HS-5 (cell line): Measurements from ENCODE around the gene ZNF711.
"Not testable (repeated sequence)": the region's sequence is repeated elsewhere in the genome, so short reads cannot be mapped to it uniquely, and the experiment has no call there.

ENCODE experiments used
- DNase-seq: peaks from one replicate; pipeline ENCODE4 v3.0.0-alpha.2; 2012; ENCODE audit warnings: low read depth

Gene ZNF711

DNA sequence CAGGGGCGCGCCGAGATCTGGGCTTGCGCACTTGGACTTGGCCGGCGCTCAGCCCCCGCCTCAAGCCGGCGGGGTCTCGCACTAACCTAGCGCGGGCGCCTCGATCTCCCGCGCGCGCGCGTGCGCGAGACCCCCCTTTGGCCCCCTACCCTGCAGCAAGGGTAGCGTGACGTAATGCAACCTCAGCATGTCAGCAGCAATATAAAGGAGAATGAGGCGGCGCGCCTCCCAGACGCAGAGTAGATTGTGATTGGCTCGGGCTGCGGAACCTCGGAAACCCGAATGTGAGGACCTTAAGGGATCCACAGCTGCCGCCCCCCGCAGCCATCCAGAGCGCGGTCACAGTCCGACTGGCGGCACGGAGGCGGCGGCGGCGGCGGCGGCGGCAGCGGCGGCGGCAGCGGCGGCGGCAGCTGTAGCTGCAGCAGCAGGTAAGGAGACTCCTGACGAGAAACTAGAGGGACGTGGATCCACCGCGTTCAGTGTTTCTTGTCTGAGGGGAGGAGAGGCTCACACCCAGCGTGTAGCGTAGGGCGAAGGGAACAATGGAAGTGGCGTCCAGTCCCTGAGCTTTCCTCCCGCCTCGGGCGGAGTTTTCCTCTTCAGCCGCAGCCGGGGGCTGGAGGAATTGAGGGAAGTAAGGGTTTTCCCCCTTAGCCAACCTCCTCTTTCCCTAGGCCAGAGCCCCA lies at the start of gene ZNF711, which contains the start of gene SATL1:
TSS of gene ZNF711 (plus strand) at position 231 of the 689 bp plus-strand sequence. CDS start 3,582 bp downstream, outside the sequence.
TSS of gene SATL1 (minus strand) at position 19 of the 689 bp plus-strand sequence. CDS start 134,811 bp downstream, outside the sequence.
- no peak for DNase-seq

DNA sequence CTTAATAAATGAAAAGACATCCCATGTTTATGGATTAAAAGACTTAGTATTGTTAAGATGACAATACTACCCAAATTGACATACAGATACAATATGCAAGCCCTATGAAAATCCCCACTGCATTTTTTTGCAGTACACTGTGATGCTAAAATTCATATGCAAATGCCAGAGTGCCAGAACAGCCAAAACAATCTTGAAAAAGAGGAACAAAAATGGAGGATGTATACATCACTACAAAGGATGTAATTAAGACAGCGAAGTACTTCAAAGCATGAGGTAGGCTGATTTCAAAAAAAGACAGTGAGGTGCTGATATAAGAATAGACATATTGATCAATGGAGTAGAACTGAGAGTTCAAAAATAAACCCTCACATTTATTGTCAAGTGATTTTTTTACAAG lies 47.5 kb upstream of the ZNF711 start:
- DNase-seq, result no peak

DNA sequence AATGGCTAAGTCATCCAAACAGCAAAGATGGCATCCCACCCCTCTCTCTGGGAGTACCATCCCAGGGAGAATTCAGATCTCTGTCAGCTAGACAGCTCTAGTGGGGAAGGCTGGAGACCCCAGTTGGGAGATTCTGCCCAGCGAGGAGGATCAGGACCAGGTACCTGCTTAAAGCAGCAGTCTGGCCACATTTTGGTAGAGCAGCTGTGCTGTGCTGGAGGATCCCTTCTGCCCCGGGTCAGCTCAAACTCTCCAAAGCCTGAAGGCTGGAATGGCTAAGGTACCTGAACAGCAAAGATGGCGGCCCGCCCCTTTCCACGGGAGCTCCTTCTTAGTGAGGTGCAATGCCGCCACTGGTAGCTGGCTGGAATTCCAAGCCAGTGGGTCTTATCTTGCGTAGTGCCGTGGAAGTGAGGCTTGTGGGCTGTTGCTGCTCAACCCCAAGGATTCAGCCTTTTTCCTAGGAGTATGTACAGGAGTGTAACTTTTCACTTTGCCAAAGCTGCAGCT lies 40.3 kb upstream of the ZNF711 start:
- DNase-seq, result no peak

DNA sequence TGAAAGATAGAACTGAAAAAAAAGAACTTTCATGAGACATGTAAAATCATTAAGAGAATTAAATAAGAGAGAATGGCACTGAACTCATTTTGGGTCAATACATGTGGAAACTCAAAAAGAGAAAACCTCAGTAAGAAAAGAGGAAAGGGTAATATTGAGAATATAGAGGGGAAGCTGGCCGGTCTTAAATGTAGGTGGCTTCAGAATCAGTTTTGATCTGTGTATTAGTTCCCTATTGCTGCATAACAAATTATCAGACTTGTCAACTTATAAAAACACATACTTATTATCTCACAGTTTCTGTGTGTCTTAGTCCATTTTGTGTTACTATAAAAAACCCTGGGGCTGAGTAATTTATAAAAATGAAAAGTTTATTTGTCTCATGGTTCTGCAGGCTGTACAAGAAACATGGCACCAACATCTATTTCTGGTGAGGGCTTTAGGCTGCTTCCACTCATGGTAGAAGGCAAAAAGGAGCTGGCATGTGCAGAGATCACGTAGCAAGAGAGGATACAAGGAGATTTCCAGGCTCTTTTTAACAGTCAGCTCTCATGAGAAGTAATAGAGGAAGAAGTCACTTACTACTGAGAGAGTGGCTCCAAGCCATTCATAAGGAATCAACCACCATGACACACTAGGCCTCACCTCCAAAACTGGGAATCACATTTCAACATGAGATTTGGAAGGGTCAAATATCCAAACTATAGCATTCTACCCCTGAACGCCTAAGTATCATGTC lies 29.8 kb upstream of the ZNF711 start:
- DNase-seq, result no peak

DNA sequence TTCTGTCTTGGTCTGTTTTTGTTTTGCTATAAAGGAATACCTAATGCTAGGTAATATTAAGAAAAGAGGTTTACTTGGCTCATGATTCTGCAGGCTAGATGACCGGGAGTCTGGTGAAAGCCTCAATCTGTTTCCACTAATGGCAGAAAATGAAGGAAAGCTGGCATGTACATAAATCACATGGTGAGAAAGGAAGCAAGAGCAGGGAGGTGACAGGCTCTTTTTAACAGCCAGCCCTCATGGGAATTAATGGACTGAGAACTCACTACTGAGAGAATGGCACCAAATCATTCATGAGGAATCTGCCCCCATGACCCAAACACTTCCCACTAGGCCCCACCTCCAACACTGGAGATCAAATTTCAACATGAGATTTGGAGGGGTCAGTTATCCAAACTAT lies 27.8 kb upstream of the ZNF711 start:
- no peak for DNase-seq

DNA sequence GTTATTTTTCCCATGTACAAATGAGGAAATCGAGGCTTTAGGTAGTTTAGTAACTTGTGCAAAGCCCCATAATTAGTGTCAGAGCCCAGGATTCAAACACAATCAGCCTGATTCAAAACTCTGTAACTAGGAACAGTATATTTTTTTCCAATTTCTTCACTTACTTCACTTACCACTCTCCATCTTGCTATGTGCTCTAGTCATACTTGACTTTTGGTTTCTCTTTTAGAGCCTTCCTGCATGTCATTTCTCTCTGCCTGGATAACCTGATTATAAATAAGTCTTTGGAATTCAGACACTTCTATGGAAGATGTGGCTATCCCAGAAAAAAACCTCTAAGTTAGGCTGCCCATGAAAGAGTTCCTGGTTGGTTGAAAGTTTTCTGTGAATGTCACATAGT lies 22.4 kb upstream of the ZNF711 start:
- no peak for DNase-seq

DNA sequence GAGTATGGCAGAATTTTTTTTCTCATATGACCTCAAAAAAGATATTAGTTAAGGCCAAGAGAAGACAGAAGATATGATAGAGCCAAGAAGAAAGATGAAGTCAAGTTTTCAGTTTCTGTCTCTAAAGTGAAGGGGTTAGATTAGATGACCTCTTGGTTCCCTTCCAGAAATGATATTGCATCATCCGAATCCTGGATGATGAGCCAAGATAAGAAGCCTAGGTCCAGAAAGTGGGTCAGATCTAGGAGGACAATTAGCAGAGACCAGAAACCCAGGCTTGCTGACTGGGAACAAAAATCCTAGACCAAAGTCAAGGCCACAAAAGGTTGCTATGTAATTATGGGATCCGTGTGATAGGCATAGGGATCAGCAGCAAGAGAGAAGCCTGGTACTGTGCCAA lies 20.4 kb upstream of the ZNF711 start:
- no peak for DNase-seq

DNA sequence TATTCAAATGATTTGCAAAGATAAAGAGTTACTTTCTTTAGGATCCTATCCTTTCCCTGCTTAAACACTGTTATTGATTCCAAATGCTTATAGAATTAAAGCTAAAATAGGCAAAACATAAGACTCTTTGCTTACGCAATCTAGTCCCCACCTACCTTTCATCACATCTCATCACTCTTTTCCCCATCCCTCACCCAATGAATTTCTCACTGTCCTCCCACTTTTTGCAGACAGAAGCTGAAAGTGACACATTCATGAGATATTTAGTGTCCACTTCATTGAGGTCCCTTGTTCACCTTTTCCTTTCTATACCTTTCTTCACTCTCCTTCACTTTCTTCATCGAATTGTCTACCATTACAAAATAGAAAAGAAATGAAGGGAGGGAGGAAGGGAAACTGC lies 636 bp upstream of the ZNF711 start:
- no peak for DNase-seq

DNA sequence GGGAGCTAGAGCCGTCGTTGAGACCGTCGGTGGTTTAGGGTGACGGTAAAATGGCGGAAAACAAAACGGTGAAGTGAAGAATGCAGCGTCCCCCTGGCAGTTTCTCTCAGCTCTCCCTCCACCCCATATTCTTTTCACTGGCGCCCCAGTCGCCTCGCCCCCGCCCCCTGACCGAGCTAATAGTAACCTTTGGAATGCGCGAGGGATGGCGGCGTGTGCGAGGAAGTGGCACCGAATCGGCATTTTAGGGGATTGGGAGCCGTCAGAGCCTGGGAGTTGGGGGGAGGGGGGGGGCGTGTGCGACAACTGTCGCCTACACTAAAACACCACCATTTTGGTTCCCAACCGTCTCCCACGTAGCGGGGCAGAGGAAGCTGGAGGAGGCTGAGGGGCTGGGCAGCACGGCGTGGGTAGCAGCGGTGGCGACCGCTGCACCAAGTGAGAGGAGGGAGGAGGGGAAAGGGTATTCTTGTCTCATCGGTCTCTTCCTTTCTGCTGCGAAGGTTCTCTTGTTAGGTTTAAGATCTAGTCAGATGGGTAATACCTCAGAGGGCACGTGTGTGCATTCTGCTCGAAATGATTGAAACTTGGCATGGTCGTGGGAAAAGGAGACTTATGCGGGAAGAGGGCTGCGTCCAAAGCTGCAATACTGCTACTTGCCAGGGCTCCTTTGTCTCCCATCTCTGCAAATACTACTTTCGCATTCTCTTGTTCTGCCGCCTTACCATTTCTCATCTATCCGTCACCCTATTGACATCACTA lies 840 bp downstream of the ZNF711 start:
- DNase-seq, result no peak

DNA sequence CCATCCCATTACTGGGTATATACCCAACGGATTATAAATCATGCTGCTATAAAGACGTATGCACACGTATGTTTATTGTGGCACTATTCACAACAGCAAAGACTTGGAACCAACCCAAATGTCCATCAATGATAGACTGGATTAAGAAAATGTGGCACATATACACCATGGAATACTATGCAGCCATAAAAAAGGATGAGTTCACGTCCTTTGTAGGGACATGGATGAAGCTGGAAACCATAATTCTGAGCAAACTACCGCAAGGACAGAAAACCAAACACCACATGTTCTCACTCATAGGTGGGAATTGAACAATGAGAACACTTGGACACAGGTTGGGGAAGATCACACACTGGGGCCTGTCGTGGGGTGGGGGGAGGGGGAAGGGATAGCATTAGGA lies 41.5 kb downstream of the ZNF711 start:
- DNase-seq, result not testable (repeated sequence)

DNA sequence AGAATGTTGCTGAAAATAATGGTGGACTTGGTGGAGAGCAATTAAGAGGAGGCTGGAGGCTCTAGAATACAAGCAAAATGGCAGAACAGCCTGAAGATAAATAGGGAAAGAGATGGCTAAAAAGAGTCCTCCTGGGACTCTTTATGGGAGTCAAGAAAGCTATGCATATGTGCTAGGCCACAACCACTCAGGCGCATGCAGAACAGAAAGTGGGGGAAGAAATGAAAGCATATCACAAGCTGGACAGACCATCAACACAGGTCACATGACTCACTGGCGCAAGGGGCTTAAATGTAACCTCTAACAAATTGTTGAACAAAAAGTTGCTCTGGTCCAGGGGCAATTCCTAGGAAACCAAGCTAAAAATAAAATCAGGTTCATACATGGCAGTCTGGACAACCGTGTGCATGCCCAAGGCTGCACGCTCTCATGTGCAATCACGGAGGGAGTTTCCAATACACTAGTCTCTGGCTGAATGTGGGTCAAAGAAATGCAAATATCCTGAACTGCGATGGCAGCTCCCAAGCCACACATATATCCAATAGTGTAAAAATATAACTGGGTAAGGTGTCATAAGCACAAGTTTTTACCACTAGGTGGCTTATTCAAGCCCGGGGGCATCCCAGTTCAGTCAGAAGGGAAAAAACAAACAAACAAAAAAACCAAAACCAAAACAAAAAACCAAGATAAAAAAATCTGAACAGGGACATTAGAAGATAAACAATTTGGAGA lies 45.4 kb downstream of the ZNF711 start:
- no peak for DNase-seq

DNA sequence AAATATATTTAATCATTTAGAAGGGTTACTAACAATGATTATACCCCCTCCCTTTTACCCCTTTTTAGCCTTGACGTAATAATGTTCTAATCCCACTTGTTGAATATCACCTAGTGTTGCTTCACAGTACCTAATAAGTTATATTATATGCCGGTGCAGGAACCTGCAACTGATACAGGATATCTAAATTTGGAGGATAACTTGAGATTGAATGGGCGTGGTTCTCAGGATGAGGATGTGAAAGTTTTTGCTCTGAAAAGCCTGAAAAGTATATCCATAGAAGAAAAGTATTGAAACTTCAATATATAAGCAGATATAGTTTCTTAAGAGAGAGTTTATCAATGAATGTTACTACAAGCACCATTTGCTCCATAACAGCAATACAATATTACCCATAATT lies 59.8 kb downstream of the ZNF711 start:
- DNase-seq, result no peak

DNA sequence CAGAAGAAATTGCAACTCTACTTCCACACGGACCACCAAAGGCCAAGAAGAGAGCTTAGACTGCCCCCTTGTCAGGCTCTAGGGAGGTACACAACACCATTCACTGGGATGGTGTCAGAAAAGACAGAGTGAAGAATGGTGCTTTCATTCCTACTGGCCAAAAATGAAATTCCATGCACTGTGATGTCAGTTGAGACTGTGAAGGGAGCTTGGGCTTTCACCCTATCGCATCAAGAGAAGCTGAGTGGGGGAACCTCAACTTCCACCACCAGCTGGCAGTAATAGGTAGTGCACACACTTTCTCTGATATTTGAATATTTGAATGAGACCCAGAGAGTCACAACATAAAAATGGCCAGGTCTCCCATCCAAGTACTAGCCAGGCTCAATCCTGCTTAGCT lies 65.9 kb downstream of the ZNF711 start:
- no peak for DNase-seq

DNA sequence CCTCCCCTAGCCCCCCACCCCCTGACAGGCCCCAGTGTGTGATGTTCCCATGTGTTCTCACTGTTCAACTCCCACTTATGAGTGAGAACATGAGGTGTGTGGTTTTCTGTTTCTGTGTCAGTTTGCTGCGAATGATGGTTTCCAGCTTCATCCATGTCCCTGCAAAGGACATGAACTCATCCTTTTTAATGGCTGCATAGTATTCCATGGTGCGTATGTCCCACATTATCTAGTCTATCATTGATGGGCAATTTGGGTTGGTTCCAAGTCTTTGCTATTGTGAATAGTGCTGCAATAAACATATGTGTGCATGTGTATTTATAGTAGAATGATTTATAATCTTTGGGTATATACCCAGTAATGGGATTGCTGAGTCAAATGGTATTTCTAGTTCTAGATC lies 67.6 kb downstream of the ZNF711 start:
- not testable (repeated sequence) for DNase-seq
